ENCODE measurements around the gene EXOSC7. TPM values are rescaled to one million over a fixed set of nuclear protein-coding genes. Genes with fewer than 3 reads are reported as not detected.
"Not testable (repeated sequence)": the region's sequence is repeated elsewhere in the genome, so short reads cannot be mapped to it uniquely, and the experiment has no call there.

Gene EXOSC7
- total RNA-seq, 1 donor from 2014 or later, result 95.5 TPM

DNA sequence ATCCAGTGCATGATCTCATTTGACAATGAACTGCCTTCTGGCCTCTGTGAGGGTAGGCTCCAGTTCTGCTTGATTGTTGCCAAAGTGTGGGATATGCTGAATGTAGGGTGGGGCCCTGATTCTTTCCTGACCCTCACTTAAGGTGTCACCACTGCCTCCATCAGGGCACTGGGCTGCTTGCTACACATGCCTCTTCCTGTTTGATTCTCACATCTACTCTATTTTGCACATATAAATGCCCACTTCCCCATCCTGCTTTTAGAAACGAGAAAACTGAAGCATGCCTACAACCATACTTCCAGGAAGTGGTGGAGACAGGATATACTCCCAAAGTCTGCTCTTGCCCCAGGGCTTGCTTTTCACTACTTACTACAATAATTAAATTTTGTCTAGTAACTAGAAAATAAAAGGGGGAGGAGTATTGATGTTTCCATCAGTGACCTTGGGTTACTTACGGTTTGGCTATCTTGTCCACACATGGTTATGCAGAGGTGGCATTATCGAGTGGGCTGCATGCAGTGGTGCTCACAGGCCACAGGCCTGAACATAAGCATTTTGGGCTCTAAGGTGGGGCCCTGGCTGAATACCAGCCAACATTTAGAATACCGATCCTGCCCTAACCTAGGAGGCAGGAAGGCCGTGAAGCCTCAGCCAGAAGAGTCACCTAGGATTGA lies 6.8 kb upstream of the EXOSC7 start:
- intact Hi-C loops (cut with micrococcal nuclease), result no loop called here
- no peaks in the 10 kb centered on the region for H3K9me3 Mint-ChIP-seq
- peaks cover 2% of the 10 kb centered on the region for H3K36me3 Mint-ChIP-seq (ENCODE audit: low read depth)
- H3K27ac Mint-ChIP-seq, result no peak overlapping the region
- no peak overlapping the region for H3K4me3 Mint-ChIP-seq
- DNase-seq, result no peak
- H3K4me1 Mint-ChIP-seq, result peaks cover 47% of the 10 kb centered on the region
- H3K27me3 Mint-ChIP-seq, result no peaks in the 10 kb centered on the region

DNA sequence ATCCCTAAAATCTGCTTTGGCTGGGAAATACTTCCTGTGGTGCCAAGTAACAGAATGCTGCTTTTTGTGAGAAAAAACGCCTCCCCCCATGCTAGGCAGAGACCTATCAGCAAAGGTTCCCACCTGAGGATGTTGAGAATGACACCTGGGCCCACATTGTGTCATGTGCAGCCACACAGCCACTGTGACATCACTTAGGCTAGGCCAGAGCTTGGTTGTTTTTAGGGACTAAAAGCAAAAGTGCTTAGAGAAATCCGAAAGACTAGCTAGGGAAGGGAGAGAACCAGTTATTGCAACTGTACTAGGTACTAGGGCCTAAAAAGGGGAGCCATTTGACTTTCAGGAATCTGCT lies 6.2 kb upstream of the EXOSC7 start:
- DNase-seq, result no peak
- H3K27me3 Mint-ChIP-seq, result no peaks in the 10 kb centered on the region
- intact Hi-C loops (cut with micrococcal nuclease), result no loop called here
- H3K9me3 Mint-ChIP-seq, result no peaks in the 10 kb centered on the region
- H3K36me3 Mint-ChIP-seq (ENCODE audit: low read depth), result peaks cover 2% of the 10 kb centered on the region
- H3K4me1 Mint-ChIP-seq, result peaks cover 51% of the 10 kb centered on the region
- H3K27ac Mint-ChIP-seq, result no peak overlapping the region
- no peak overlapping the region for H3K4me3 Mint-ChIP-seq

DNA sequence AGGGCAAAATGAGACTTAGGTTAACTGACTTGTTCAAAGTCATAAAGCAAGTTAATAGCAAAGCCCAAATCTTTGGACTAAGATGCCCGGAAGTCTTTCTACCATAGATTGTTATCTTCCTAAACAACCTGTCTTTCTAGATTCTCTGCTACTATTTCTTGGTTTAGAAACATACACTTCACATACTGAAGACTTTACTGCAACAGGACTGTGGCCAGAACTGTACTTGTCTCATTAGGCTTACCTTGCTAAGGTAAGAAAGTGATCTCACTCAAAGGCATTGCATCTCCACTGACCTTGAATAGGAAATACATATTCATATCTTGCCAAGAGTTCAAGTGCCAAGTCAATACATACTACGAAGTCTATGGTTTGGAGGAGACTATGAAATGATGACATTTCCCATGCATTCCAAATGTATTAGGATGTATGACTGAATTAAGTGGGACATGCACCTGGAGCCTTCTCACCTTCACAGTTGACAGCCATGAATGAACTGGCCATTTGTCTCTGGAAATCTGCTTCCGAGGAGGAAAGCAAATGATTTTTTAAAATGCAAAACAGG lies 5.0 kb upstream of the EXOSC7 start:
- H3K27ac Mint-ChIP-seq, result no peak overlapping the region
- no peaks in the 10 kb centered on the region for H3K27me3 Mint-ChIP-seq
- peaks cover under 1% of the 10 kb centered on the region for H3K36me3 Mint-ChIP-seq (ENCODE audit: low read depth)
- H3K9me3 Mint-ChIP-seq, result no peaks in the 10 kb centered on the region
- no peak overlapping the region for H3K4me3 Mint-ChIP-seq
- intact Hi-C loops (cut with micrococcal nuclease), result no loop called here
- DNase-seq, result no peak
- H3K4me1 Mint-ChIP-seq, result peaks cover 52% of the 10 kb centered on the region

DNA sequence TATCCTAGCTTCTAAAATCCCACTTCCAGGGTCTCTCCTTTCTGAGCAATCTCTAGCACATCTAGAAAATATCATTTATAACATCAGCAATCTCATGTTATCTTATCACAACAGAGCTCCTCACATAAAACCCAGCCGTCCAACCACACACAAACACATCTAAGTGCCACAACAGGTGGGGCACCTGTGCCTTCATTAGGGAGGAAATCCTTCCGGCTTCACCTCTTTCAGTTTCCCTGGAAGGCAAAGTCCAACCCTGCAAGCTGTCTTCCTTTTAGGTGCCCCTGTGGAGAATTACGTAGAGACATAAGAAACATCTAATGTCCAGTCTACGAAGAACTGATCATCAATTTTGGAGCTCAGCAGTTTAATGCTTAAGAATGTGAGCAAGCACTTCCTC lies 1.6 kb upstream of the EXOSC7 start:
- H3K4me1 Mint-ChIP-seq, result peaks cover 48% of the 10 kb centered on the region
- peak overlapping the region; percentile 98 for H3K4me3 Mint-ChIP-seq
- intact Hi-C loops (cut with micrococcal nuclease), result no loop called here
- no peaks in the 10 kb centered on the region for H3K9me3 Mint-ChIP-seq
- H3K27me3 Mint-ChIP-seq, result no peaks in the 10 kb centered on the region
- peaks cover 20% of the 10 kb centered on the region for H3K36me3 Mint-ChIP-seq (ENCODE audit: low read depth)
- no peak for DNase-seq
- H3K27ac Mint-ChIP-seq, result no peak overlapping the region

DNA sequence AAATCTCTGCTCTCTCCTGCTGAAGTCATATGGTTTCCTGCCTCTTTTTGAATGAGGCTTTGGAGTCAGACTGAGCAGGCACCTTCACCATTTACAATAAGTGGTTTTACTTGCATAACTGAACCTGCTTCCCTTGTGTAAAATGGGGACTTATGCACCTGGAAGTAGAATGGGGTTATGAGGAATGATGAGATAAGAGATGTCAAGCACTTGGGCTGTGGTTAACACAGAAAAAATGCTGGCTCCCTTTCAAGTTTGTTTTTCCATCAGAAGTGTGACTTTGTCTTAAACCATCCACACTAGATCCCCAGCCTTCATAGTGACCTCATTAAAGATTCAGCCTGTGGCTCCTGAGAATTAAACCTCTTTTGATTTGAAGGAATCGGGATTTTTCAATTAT lies 5.2 kb downstream of the EXOSC7 start:
- Mint-ChIP-seq H3K27ac (peak overlapping the region; percentile 70), H3K4me3 (peak overlapping the region; percentile 47), H3K36me3 (ENCODE audit: low read depth) (peaks cover 31% of the 10 kb centered on the region), H3K27me3 (no peaks in the 10 kb centered on the region), H3K4me1 (peaks cover 76% of the 10 kb centered on the region), H3K9me3 (no peaks in the 10 kb centered on the region)
- peak; percentile 61 for DNase-seq
- intact Hi-C loops (cut with micrococcal nuclease), result loop anchor here (2.0 kb wide), 1 partner anchor 16 kb away; no protein-coding TSS in a partner anchor

DNA sequence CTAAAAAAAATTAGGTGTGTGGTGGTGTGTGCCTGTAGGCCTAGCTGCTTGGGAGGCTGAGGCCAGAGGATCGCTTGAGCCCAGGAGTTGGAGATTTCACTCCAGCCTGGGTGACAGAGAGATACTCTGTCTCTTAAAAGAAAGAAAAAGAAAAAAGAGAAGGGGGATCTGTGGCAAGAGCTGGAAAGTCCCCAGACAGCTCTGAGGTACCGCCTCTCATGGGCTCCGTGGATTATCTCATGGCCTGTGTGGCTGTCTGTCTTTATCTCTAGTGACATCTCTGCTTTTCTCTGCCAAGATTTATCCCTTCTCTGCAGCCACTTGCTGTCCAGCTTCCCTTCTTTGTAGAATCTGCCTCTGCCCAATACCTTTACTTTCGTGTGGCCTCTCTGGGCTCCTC lies 5.7 kb downstream of the EXOSC7 start:
- Mint-ChIP-seq H3K4me1 (peaks cover 74% of the 10 kb centered on the region), H3K4me3 (peak overlapping the region; percentile 39), H3K36me3 (ENCODE audit: low read depth) (peaks cover 28% of the 10 kb centered on the region), H3K9me3 (no peaks in the 10 kb centered on the region), H3K27ac (peak overlapping the region; percentile 77), H3K27me3 (no peaks in the 10 kb centered on the region)
- intact Hi-C loops (cut with micrococcal nuclease), result loop anchor here (2.0 kb wide), 1 partner anchor 15 kb away; no protein-coding TSS in a partner anchor
- DNase-seq, result peak; percentile 79

DNA sequence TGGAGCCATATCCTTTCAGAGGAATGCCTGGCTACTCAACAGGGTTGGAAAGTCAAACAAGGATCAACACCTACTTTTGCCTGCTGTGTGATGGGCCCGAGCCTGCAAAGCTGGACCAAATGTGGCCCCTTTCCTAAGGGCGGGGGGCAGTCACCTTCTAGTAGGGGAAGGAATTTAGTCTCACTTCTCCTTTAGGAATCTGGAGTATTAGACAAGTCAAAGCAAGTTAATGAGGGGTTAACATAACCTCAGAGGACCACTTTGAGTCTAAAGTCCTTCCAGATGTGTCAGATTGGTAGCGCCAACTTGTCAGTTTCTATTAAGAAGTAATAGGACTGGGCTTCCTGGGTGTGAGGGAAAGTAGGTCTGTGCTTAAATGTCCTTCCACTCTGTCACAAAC lies 6.8 kb downstream of the EXOSC7 start:
- Mint-ChIP-seq H3K36me3 (ENCODE audit: low read depth) (peaks cover 25% of the 10 kb centered on the region), H3K9me3 (no peaks in the 10 kb centered on the region), H3K27me3 (no peaks in the 10 kb centered on the region), H3K4me3 (no peak overlapping the region), H3K27ac (no peak overlapping the region), H3K4me1 (peaks cover 70% of the 10 kb centered on the region)
- intact Hi-C loops (cut with micrococcal nuclease), result no loop called here
- DNase-seq, result no peak

DNA sequence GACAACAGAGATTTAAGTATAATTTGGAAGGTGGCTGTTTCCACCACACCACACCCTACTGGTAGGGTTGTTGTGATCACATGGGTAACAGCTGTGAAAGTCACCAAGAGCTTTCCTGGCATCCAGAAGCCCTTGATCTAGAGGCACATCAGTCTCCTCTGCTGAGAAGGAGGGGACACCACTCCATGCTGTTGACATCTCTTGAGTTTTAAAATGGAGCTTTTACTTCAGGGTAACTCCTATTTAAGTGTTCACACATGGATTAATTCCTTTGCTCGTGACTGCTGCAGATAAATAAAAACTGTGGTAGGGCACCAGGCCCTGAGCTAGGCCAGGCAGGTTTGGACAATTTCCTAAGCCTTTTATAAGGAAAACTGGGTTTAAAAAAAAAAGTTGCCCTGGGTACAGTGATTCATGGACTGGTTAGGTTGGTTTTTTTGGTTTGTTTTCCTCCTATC lies 7.5 kb downstream of the EXOSC7 start:
- Mint-ChIP-seq H3K36me3 (ENCODE audit: low read depth) (peaks cover 22% of the 10 kb centered on the region), H3K27me3 (no peaks in the 10 kb centered on the region), H3K4me1 (peaks cover 70% of the 10 kb centered on the region), H3K27ac (no peak overlapping the region), H3K9me3 (no peaks in the 10 kb centered on the region), H3K4me3 (no peak overlapping the region)
- no peak for DNase-seq
- intact Hi-C loops (cut with micrococcal nuclease), result no loop called here

DNA sequence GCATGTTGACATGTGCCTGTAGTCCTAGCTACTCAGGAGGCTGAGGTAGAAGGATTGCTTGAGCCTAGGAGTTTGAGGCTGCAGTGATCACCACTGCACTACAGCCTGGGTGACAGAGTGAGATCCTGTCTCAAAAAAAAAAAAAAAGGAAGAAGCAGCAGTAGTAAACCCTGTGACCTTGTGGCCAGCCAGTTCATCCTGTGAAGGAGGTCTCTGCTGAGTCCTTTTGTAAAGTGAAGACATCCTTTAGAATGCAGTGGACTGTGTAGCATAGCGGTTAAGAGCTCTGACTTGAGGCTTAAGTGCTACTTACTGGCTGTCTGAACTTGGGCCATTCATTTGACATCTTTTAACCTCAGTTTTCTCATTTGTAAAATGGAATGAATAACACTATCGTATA lies 8.3 kb downstream of the EXOSC7 start:
- intact Hi-C loops (cut with micrococcal nuclease), result no loop called here

DNA sequence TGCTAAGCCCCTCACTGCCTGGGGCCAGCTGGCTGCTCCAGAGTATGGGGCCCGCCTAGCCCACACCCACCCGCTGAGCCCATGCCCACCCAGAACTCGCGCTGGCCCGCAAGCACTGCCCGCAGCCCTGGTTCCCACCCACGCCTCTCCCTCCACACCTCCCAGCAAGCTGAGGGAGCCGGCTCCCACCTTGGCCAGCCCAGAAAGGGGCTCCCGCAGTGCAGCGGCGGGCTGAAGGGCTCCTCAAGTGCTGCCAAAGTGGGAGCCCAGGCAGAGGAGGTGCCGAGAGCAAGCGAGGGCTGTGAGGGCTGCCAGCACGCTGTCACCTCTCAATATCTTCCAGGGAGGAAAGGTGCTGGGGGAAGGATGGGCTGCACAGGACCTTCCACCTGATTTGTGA lies 10.3 kb downstream of the EXOSC7 start:
- H3K27me3 Mint-ChIP-seq; H3K27ac Mint-ChIP-seq; H3K4me3 Mint-ChIP-seq; intact Hi-C loops (cut with micrococcal nuclease); H3K9me3 Mint-ChIP-seq; DNase-seq: not testable (repeated sequence)
- Mint-ChIP-seq H3K4me1 (peaks cover 54% of the 10 kb centered on the region), H3K36me3 (ENCODE audit: low read depth) (peaks cover 34% of the 10 kb centered on the region)

More for the DNA sequence above, 8.3 kb downstream of the EXOSC7 start:
- Mint-ChIP-seq H3K27ac (no peak overlapping the region), H3K4me1 (peaks cover 66% of the 10 kb centered on the region), H3K9me3 (no peaks in the 10 kb centered on the region), H3K27me3 (no peaks in the 10 kb centered on the region), H3K36me3 (ENCODE audit: low read depth) (peaks cover 19% of the 10 kb centered on the region), H3K4me3 (no peak overlapping the region)
- peak; percentile 71 for DNase-seq

DNA sequence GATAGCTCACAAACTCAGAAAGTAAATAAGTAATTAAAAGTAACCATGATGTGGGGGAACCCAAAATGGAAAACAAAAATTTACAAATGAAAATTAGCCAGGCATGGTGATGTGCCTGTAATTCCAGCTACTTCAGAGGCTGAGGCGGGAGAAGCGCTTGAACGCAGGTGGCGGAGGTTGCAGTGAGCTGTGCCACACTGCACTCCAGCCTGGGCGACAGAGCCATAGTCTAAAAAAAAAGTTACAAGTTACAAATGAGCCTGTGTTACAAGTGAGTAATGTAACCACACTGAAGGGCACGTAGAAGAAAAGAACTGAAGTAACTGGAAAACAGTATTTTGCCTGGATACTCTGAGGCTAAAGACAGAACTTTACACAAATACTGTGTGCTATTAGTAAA lies 11.3 kb downstream of the EXOSC7 start:
- H3K36me3 Mint-ChIP-seq (ENCODE audit: low read depth), result peaks cover 44% of the 10 kb centered on the region
- intact Hi-C loops (cut with micrococcal nuclease), result no loop called here
- peaks cover 50% of the 10 kb centered on the region for H3K4me1 Mint-ChIP-seq
- DNase-seq, result no peak
- no peaks in the 10 kb centered on the region for H3K27me3 Mint-ChIP-seq
- no peak overlapping the region for H3K4me3 Mint-ChIP-seq
- H3K27ac Mint-ChIP-seq, result no peak overlapping the region
- no peaks in the 10 kb centered on the region for H3K9me3 Mint-ChIP-seq

DNA sequence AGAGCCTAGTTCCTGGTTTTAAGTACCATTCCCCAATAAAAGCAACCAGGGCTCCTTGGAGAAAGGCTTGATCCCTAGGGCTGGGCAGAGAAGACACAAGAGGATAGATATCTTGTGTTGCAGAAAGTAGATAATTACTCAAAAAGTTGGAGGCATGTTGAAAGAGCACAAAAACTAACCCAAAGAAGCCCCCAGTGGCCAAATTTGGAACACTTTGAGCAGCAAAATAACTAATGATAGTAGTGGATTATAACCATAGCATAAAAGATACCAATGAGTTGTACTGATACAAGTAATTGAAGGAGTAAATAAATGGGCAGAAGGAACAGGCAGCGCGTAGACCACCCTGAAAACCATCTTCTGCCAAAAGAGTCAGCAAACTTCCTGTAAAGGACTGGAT lies 12.0 kb downstream of the EXOSC7 start:
- H3K9me3 Mint-ChIP-seq, result no peaks in the 10 kb centered on the region
- H3K27ac Mint-ChIP-seq, result no peak overlapping the region
- H3K4me3 Mint-ChIP-seq, result no peak overlapping the region
- intact Hi-C loops (cut with micrococcal nuclease), result no loop called here
- DNase-seq, result peak; percentile 68
- no peaks in the 10 kb centered on the region for H3K27me3 Mint-ChIP-seq
- H3K4me1 Mint-ChIP-seq, result peaks cover 48% of the 10 kb centered on the region
- peaks cover 52% of the 10 kb centered on the region for H3K36me3 Mint-ChIP-seq (ENCODE audit: low read depth)

DNA sequence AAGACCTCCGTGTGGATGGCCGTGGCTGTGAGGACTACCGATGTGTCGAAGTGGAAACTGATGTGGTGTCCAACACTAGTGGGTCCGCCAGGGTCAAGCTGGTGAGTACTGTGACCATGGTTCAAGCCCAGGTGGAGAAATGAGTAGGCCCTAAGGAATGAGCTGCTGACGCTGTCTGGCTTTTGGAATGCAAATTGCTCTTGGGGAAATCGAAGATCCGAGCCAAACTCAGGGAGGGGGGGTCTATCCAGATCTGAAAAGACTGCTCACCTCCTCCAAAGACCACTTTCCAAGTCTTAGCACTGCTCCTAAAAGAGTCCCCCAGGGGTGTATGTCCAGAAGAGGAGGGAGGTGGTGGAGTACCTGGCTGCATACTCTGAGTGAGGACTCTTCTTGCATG lies 13.1 kb downstream of the EXOSC7 start:
- Mint-ChIP-seq H3K27me3 (no peaks in the 10 kb centered on the region), H3K27ac (no peak overlapping the region), H3K4me3 (no peak overlapping the region), H3K36me3 (ENCODE audit: low read depth) (peaks cover 55% of the 10 kb centered on the region), H3K4me1 (peaks cover 43% of the 10 kb centered on the region), H3K9me3 (no peaks in the 10 kb centered on the region)
- intact Hi-C loops (cut with micrococcal nuclease), result no loop called here
- no peak for DNase-seq

DNA sequence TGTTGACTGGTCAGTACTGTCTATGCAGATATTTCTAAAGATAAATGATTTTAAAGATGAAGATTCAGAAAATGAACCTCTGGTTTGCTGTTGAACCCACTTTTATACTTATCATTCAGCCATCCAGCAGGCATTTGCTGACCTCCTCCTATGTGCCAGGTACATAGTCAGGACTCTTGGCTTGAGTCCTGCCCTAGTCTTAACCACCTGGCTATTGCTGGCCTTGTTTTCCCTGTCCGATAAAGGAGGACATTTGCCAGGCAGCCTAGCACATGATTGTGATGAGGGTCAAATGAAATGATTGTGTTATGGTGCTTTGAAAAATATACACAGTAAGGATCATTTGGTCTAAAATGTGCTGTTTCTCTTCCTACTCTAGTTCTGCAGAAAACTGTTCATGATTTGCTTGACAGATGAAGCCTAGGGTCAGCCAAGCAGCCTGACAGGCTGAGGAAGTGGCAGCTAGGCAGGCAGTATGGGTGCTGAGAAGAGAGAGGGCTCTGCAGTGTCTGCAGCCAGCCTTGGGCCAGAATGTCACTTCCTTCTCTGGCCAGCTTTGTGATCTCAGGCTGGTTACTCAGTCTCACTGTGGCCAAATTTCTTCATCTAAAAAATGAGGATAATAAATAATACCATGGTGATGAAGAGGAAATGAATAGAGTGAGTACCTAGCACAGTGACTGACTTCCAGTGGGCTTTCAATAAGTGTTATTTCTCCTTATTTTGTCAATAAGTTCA lies 13.8 kb downstream of the EXOSC7 start:
- Mint-ChIP-seq H3K36me3 (ENCODE audit: low read depth) (peaks cover 60% of the 10 kb centered on the region), H3K4me3 (no peak overlapping the region), H3K9me3 (no peaks in the 10 kb centered on the region), H3K4me1 (peaks cover 39% of the 10 kb centered on the region), H3K27me3 (no peaks in the 10 kb centered on the region), H3K27ac (no peak overlapping the region)
- intact Hi-C loops (cut with micrococcal nuclease), result no loop called here
- no peak for DNase-seq
